ENCODE measurements around the gene MYH8. TPM values are rescaled to one million over a fixed set of nuclear protein-coding genes. Genes with fewer than 3 reads are reported as not detected.

Gene MYH8
- total and polyA plus RNA-seq, 9 of the 15 experiments (the other 6 are each of a cell fraction or from before 2014, with no cell fraction given) = 0.01 to 0.05 (median 0.03) TPM; not detected in 6

DNA sequence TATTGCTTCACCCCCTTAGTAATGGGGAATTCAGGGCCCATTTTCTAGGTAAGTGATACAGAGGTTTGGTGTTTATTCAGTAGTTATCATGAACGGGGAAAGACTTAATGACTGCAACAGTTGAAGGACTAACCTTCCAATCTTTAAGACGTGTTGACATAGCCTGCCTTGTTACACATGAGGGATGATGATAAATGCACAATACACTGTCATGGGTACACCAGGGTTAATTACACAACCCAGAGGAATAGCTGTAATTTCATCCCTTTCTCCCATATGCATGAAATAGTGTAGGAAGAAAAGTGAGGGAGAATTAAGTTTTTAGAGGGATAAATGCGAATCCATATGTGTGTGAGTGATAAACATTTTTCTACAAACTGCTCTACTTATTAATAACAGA, 37.0 kb upstream of the MYH8 start (continued):
- TF ChIP-seq POLR2AphosphoS5 (IDR thresholded peaks at IDR 0.05; ENCODE audit: control insufficient read depth, insufficient read depth, low read depth, low read length) (no peak), CBX3 (IDR thresholded peaks at IDR 0.05; ENCODE audit: borderline replicate concordance in 1 of 2, low read length in 2 of 2) (no peak), HNRNPH1 (optimal IDR thresholded peaks at IDR 0.05; ENCODE audit: low read depth, low read length) (no peak), MAFK (IDR thresholded peaks at IDR 0.05; ENCODE audit: low read length) (no peak), KAT7 (CRISPR knock-in tag; IDR thresholded peaks at IDR 0.05; ENCODE audit: borderline replicate concordance) (no peak), JUNB (CRISPR knock-in tag; conservative IDR thresholded peaks at IDR 0.05) (no peak), ZNF551 (CRISPR knock-in tag; IDR thresholded peaks at IDR 0.05) (no peak), GTF2E2 (tag; IDR thresholded peaks at IDR 0.05) (no peak)
- TF ChIP-seq, protein P1, sequence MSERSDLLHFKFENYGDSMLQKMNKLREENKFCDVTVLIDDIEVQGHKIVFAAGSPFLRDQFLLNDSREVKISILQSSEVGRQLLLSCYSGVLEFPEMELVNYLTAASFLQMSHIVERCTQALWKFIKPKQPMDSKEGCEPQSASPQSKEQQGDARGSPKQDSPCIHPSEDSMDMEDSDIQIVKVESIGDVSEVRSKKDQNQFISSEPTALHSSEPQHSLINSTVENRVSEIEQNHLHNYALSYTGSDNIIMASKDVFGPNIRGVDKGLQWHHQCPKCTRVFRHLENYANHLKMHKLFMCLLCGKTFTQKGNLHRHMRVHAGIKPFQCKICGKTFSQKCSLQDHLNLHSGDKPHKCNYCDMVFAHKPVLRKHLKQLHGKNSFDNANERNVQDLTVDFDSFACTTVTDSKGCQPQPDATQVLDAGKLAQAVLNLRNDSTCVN (CRISPR knock-in tag; IDR thresholded peaks at IDR 0.05) = no peak

DNA sequence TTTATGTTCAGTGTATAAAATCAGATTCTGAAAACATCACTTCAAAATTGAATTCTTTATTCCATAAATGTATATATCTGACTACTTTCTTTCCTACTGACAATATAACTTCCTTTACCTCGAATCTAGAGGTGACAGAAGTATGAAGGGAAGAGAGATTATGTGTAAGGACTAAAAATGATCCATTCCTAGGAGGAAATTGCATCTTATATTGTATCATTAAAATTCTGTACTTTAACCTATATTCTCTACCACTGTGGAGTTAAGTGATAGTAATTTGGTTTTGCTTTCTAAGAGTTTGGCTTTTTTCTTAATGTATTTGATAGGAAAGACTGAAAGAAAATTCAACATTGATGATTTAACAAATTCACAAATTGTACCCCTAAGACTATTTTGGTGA, 36.2 kb upstream of the MYH8 start:
- Histone ChIP-seq H3K4me2 (ENCODE audit: insufficient read depth, low read length) (no peak overlapping the region), H3K4me1 (replicated peaks in 1 of 2; ENCODE audit: control insufficient read depth in 2 of 2, insufficient read depth in 2 of 2, low read length in 2 of 2) (no peaks in the 10 kb centered on the region), H3K9me3 (replicated peaks; ENCODE audit: control insufficient read depth, insufficient read depth, low read depth, low read length) (no peaks in the 10 kb centered on the region), H3K79me2 (ENCODE audit: control insufficient read depth, insufficient read depth, low read length) (no peaks in the 10 kb centered on the region), H2AFZ (ENCODE audit: low read depth, low read length) (no peak overlapping the region), H3K36me3 (ENCODE audit: control insufficient read depth, insufficient read depth, low read length) (no peaks in the 10 kb centered on the region), H3K9me1 (ENCODE audit: control insufficient read depth, insufficient read depth, low read length) (no peaks in the 10 kb centered on the region), H3K4me3 (no peak overlapping the region), H3K9ac (ENCODE audit: insufficient read depth in 1 of 2, low read depth in 2 of 2, low read length in 2 of 2) (no peak overlapping the region), H3K27ac (ENCODE audit: extremely low read depth, low read depth, low read length) (no peak overlapping the region), H3K27me3 (ENCODE audit: control insufficient read depth in 2 of 2, insufficient read depth in 2 of 2, low read length in 2 of 2) (no peaks in the 10 kb centered on the region), H4K20me1 (replicated peaks; ENCODE audit: control insufficient read depth, insufficient read depth, low read length) (no peaks in the 10 kb centered on the region)
- FAIRE-seq (no peak), DNase-seq (ENCODE audit: extremely low read depth in 1 of 4, low spot score in 3 of 4) (no peak), ATAC-seq (no peak)
- BruUV-seq (replicated peaks) = no TSS peak
- in situ Hi-C loops (cut with MboI) (no loop called here), intact Hi-C loops (cut with micrococcal nuclease) (no loop called here)
- 0% methylated on average over 1 of the region's 1 CpG for WGBS (ENCODE audit: insufficient coverage, low coverage, missing lambda C conversion rate)
- CTCF ChIA-PET (ENCODE audit: low intra/inter-chr PET ratio) = no interaction called here
- POLR2A ChIA-PET = no interaction called here
- no peak for TF ChIP-seq TSC22D4 (tag; IDR thresholded peaks at IDR 0.05)

All from K562 (cell line).